H1 (cell line): ENCODE data around the gene DDI1. TPM values are rescaled to one million over a fixed set of nuclear protein-coding genes. Genes with fewer than 3 reads are reported as not detected.

Experiments used
- CTCF ChIA-PET: fragments of 300-600 bp; sonication (Branson Sonifier 250); formaldehyde crosslinking; loops from one replicate; lab custom pipeline; 2021; ENCODE audit not compliant: partially characterized antibody; lab: Charles Lee
- POLR2A ChIA-PET: fragments of 300-600 bp; sonication (Branson Sonifier 250); formaldehyde crosslinking; loops from one replicate; lab custom pipeline; 2021; ENCODE audit warnings: inconsistent platforms; ENCODE audit not compliant: partially characterized antibody; lab: Charles Lee
- DNase-seq, 2 experiments: peaks; one replicate each; pipeline versions ENCODE4 v3.0.0 to v3.0.0-alpha.2; 2010 to 2022; ENCODE audit warnings: low spot score in 2 of 2, low read depth in 1 of 2, mixed read lengths in 1 of 2
- FAIRE-seq: peaks from 2 replicates; lab custom pipeline; 2011; peaks lifted over from hg19 to GRCh38; lab: Jason Lieb, UNC
- H2AFZ ChIP-seq: 2 replicates; pipeline ENCODE4 v1.8.1; 2012; ENCODE audit warnings: low read length, inconsistent platforms
- H2AK5ac ChIP-seq: 2 replicates; pipeline ENCODE4 v1.6.1; 2013; ENCODE audit warnings: low read depth, low read length
- H2BK120ac ChIP-seq: replicated peaks from 2 replicates; pipeline ENCODE3; 2013; ENCODE audit warnings: low read depth, low read length, inconsistent platforms
- H2BK12ac ChIP-seq: 2 replicates; pipeline ENCODE4 v1.6.1; 2013; ENCODE audit warnings: low read depth, low read length
- H2BK15ac ChIP-seq: 2 replicates; pipeline ENCODE4 v1.6.1; 2013; ENCODE audit warnings: low read length
- H2BK20ac ChIP-seq: 2 replicates; pipeline ENCODE4 v1.6.1; 2013; ENCODE audit warnings: low read length
- H2BK5ac ChIP-seq: 2 replicates; pipeline ENCODE4 v1.6.1; 2013; ENCODE audit warnings: low read depth, low read length
- H3K14ac ChIP-seq: 2 replicates; pipeline ENCODE4 v1.6.1; 2013; ENCODE audit warnings: inconsistent platforms; ENCODE audit not compliant: insufficient read length
- H3K18ac ChIP-seq: 2 replicates; pipeline ENCODE4 v1.6.1; 2013; ENCODE audit warnings: low read length; ENCODE audit errors: extremely low read depth
- H3K23ac ChIP-seq: 2 replicates; pipeline ENCODE4 v1.6.1; 2013; ENCODE audit warnings: inconsistent platforms; ENCODE audit not compliant: insufficient read length
- H3K23me2 ChIP-seq: 2 replicates; pipeline ENCODE4 v1.6.1; 2013; ENCODE audit warnings: low read depth, low read length
- H3K27ac ChIP-seq: 2 replicates; pipeline ENCODE4 v1.6.1; 2011; ENCODE audit warnings: low read depth, low read length, inconsistent platforms
- H3K27me3 ChIP-seq, 4 experiments: replicated peaks in 1 of 4; 1 replicate in 1 of 4; 2 replicates in 3 of 4; pipeline versions ENCODE4 v1.6.1 to v1.8.1; 2011 to 2013; ENCODE audit warnings: low read length in 3 of 4, mild to moderate bottlenecking in 3 of 4, inconsistent platforms in 2 of 4, mixed read lengths in 2 of 4, moderate library complexity in 1 of 4; ENCODE audit not compliant: control insufficient read depth in 3 of 4, insufficient read depth in 3 of 4; ENCODE audit errors: extremely low read depth in 1 of 4
- H3K36me3 ChIP-seq, 4 experiments: 2 replicates each; pipeline versions ENCODE4 v1.6.1 to v1.8.1; 2011 to 2013; ENCODE audit warnings: mild to moderate bottlenecking in 4 of 4, low read length in 3 of 4, moderate library complexity in 2 of 4, control low read depth in 1 of 4, inconsistent platforms in 1 of 4; ENCODE audit not compliant: insufficient read depth in 4 of 4, control insufficient read depth in 2 of 4
- H3K4ac ChIP-seq: replicated peaks from 2 replicates; pipeline ENCODE3; 2013; ENCODE audit warnings: low read length, low read depth, mixed read lengths, inconsistent platforms; ENCODE audit not compliant: insufficient read length
- H3K4me1 ChIP-seq, 4 experiments: replicated peaks in 1 of 4; 1 replicate in 1 of 4; 2 replicates in 3 of 4; pipeline versions ENCODE4 v1.6.1 to v1.8.1; 2011 to 2013; ENCODE audit warnings: low read length in 3 of 4, inconsistent platforms in 2 of 4, mixed read lengths in 1 of 4; ENCODE audit not compliant: insufficient read depth in 4 of 4, control insufficient read depth in 3 of 4
- H3K4me2 ChIP-seq, 2 experiments: 2 replicates each; pipeline versions ENCODE4 v1.6.1 to v1.8.1; 2011 to 2013; ENCODE audit warnings: low read depth in 2 of 2, low read length in 2 of 2, control low read depth in 1 of 2, inconsistent platforms in 1 of 2, mild to moderate bottlenecking in 1 of 2; ENCODE audit not compliant: insufficient read depth in 1 of 2
- H3K4me3 ChIP-seq, 4 experiments: fragments of 200-600, 300-600 bp in 1 of 4; sonication (generic), shearing (Covaris generic), sonication (Bioruptor Twin) in 1 of 4; 2 replicates each; pipeline versions ENCODE4 v1.5.1 to v1.8.1; 2011 to 2016; ENCODE audit warnings: low read length in 4 of 4, low read depth in 3 of 4, control low read depth in 2 of 4, inconsistent platforms in 2 of 4, mild to moderate bottlenecking in 2 of 4, mixed read lengths in 1 of 4, moderate library complexity in 1 of 4; ENCODE audit not compliant: insufficient read depth in 2 of 4; ENCODE audit errors: extremely low read depth in 1 of 4
- H3K56ac ChIP-seq: replicated peaks from 2 replicates; pipeline ENCODE3; 2013; ENCODE audit warnings: low read depth, mild to moderate bottlenecking, mixed read lengths, low read length, inconsistent platforms; ENCODE audit not compliant: insufficient read length
- H3K79me1 ChIP-seq: 2 replicates; pipeline ENCODE4 v1.6.1; 2013; ENCODE audit warnings: low read depth, low read length, control low read depth
- H3K79me2 ChIP-seq, 2 experiments: 2 replicates each; pipeline versions ENCODE4 v1.6.1 to v1.8.1; 2012 to 2013; ENCODE audit warnings: low read length in 2 of 2, mild to moderate bottlenecking in 2 of 2, inconsistent platforms in 1 of 2; ENCODE audit not compliant: insufficient read depth in 2 of 2, control insufficient read depth in 1 of 2
- H3K9ac ChIP-seq, 4 experiments: replicated peaks in 1 of 4; 1 replicate in 1 of 4; 2 replicates in 3 of 4; pipeline versions ENCODE4 v1.6.1 to v1.8.1; 2011 to 2013; ENCODE audit warnings: low read depth in 3 of 4, low read length in 3 of 4, control low read depth in 2 of 4, mild to moderate bottlenecking in 2 of 4, moderate library complexity in 2 of 4, inconsistent platforms in 1 of 4; ENCODE audit errors: extremely low read depth in 1 of 4
- H3K9me3 ChIP-seq, 2 experiments: 2 replicates each; pipeline versions ENCODE4 v1.6.1 to v1.8.1; 2012 to 2013; ENCODE audit warnings: mild to moderate bottlenecking in 2 of 2, moderate library complexity in 2 of 2, control low read depth in 1 of 2, inconsistent platforms in 1 of 2, low read depth in 1 of 2, low read length in 1 of 2, mixed read lengths in 1 of 2; ENCODE audit not compliant: insufficient read depth in 2 of 2
- H4K20me1 ChIP-seq, 2 experiments: replicated peaks in 1 of 2; 2 replicates each; pipeline versions ENCODE3 to v1.8.1; 2011 to 2013; ENCODE audit warnings: inconsistent platforms in 2 of 2, low read length in 2 of 2, mild to moderate bottlenecking in 1 of 2; ENCODE audit not compliant: insufficient read depth in 2 of 2, control insufficient read depth in 1 of 2
- H4K5ac ChIP-seq: 2 replicates; pipeline ENCODE4 v1.6.1; 2013; ENCODE audit warnings: low read length, low read depth, mixed read lengths, inconsistent platforms; ENCODE audit not compliant: insufficient read length
- H4K8ac ChIP-seq: 2 replicates; pipeline ENCODE4 v1.8.0; 2013; ENCODE audit warnings: mild to moderate bottlenecking, moderate library complexity, low read length, inconsistent platforms; ENCODE audit not compliant: insufficient read depth; ENCODE audit errors: extremely low read depth
- H4K91ac ChIP-seq: replicated peaks from 2 replicates; pipeline ENCODE3; 2013; ENCODE audit warnings: low read length, mixed read lengths, inconsistent platforms; ENCODE audit not compliant: insufficient read length
- BACH1 ChIP-seq: IDR thresholded peaks from 2 replicates; pipeline ENCODE4 v1.6.1; 2012; ENCODE audit warnings: low read length, improper control_type of control experiment
- CREB1 ChIP-seq: IDR thresholded peaks from 2 replicates; pipeline ENCODE4 v1.6.1; 2012; ENCODE audit warnings: inconsistent platforms
- E2F6 ChIP-seq: IDR thresholded peaks from 2 replicates; pipeline ENCODE4 v1.6.1; 2012; ENCODE audit warnings: inconsistent platforms
- EZH2 ChIP-seq: fragments of 200-600 bp; sonication (generic); IDR thresholded peaks from 2 replicates; pipeline ENCODE4 v1.7.1; 2012; ENCODE audit warnings: low read depth, mild to moderate bottlenecking, moderate library complexity, low read length, inconsistent platforms; ENCODE audit not compliant: severe bottlenecking
- FOSL1 ChIP-seq: IDR thresholded peaks from 2 replicates; pipeline ENCODE4 v1.6.1; 2011; ENCODE audit warnings: mild to moderate bottlenecking, low read depth, low read length, moderate library complexity; ENCODE audit not compliant: insufficient read depth
- HDAC6 ChIP-seq: IDR thresholded peaks from one replicate; pipeline ENCODE4 v1.7.1; 2012; ENCODE audit warnings: low read depth, mild to moderate bottlenecking, inconsistent platforms, low read length, moderate library complexity
- RFX5 ChIP-seq: IDR thresholded peaks from 2 replicates; pipeline ENCODE4 v1.6.1; 2011; ENCODE audit warnings: low read depth, low read length, improper control_type of control experiment, borderline replicate concordance
- RXRA ChIP-seq: IDR thresholded peaks from 2 replicates; pipeline ENCODE4 v1.6.1; 2011; ENCODE audit warnings: low read depth, mild to moderate bottlenecking, low read length, moderate library complexity; ENCODE audit not compliant: insufficient read depth
- SP2 ChIP-seq: IDR thresholded peaks from 2 replicates; pipeline ENCODE4 v1.6.1; 2012; ENCODE audit warnings: mild to moderate bottlenecking, low read length, inconsistent platforms
- SUZ12 ChIP-seq: fragments of 200-600 bp; sonication (generic); IDR thresholded peaks from 2 replicates; pipeline ENCODE4 v1.6.1; 2012; ENCODE audit warnings: mild to moderate bottlenecking, inconsistent platforms, low read length, moderate library complexity, mixed read lengths
- TBP ChIP-seq: IDR thresholded peaks from 2 replicates; pipeline ENCODE4 v1.6.1; 2011; ENCODE audit warnings: low read depth, low read length, improper control_type of control experiment
- USF2 ChIP-seq: IDR thresholded peaks from 2 replicates; pipeline ENCODE4 v1.6.1; 2011; ENCODE audit warnings: low read length, improper control_type of control experiment
- ZNF274 ChIP-seq: IDR thresholded peaks from 2 replicates; pipeline ENCODE4 v1.7.0; 2012; ENCODE audit warnings: low read length, borderline replicate concordance; ENCODE audit errors: extremely low read depth
- WGBS, 2 experiments: shearing (Covaris generic) in 1 of 2; methylation state at CpG; one replicate each; pipeline versions ENCODE4 v1.1.6 to v1.1.7; 2013 to 2015; ENCODE audit warnings: low lambda C conversion rate in 2 of 2, mixed read lengths in 2 of 2, inconsistent platforms in 1 of 2, low coverage in 1 of 2, missing lambda C conversion rate in 1 of 2; ENCODE audit not compliant: insufficient replicate concordance in 2 of 2, insufficient coverage in 1 of 2, insufficient read length in 1 of 2; ENCODE audit errors: extremely low coverage in 1 of 2, missing lambda C conversion rate in 1 of 2; 5-methylcytosine and 5-hydroxymethylcytosine counted together
- polyA plus RNA-seq, 7 experiments: library from polyadenylated mRNA; depleted of rRNA in 3 of 7; stranded (reverse) in 5 of 7; unstranded in 2 of 7; fragments of >200 nt in 5 of 7; fragments of 200-250 nt in 2 of 7; gene quantifications; 1 replicate in 5 of 7; 2 replicates in 1 of 7; 4 replicates in 1 of 7; pipeline versions ENCODE4 v1.2.1 to v1.2.3, GENCODE V29; 2011 to 2013; ENCODE audit warnings: missing spikeins in 2 of 7, mixed read lengths in 2 of 7
- total RNA-seq: library from RNA; stranded (reverse); fragmentation: NEBNext Ultra II Directional; extraction: Animal tissue kit (Norgen Biotek cat#: 25700); gene quantifications from 2 replicates; pipeline ENCODE4 v1.2.1, GENCODE V29; 2021

The DDI1 gene
- total and polyA plus RNA-seq, 2 of the 8 experiments (the other 6 are each of a cell fraction or from before 2014, with no cell fraction given), result not detected

GRCh38 chr11:104060820-104061219 lies 24.4 kb downstream of the DDI1 start:
- Histone ChIP-seq H3K79me2 (no peaks in the 10 kb centered on the region), H3K79me1 (no peaks in the 10 kb centered on the region), H3K23me2 (no peaks in the 10 kb centered on the region), H2BK120ac (no peak overlapping the region), H3K4me1 (0 out of 7 replicates have a peak, but pooled peaks cover 0 to 1% (median 0%) of the 10 kb centered on the region in 4 experiments), H3K9ac (no peak overlapping the region), H2BK12ac (no peak overlapping the region), H3K4ac (no peak overlapping the region), H3K9me3 (no peaks in the 10 kb centered on the region), H3K18ac (no peak overlapping the region), H3K4me2 (no peak overlapping the region), H4K5ac (no peak overlapping the region), H3K36me3 (no peaks in the 10 kb centered on the region), H2AFZ (no peak overlapping the region), H3K14ac (no peak overlapping the region), H3K4me3 (no peak overlapping the region), H3K56ac (no peak overlapping the region), H2BK15ac (no peak overlapping the region), H3K27me3 (no peaks in the 10 kb centered on the region), H3K23ac (no peak overlapping the region), H2AK5ac (no peak overlapping the region), H2BK20ac (no peak overlapping the region), H4K8ac (no peak overlapping the region), H2BK5ac (no peak overlapping the region), H3K27ac (no peak overlapping the region), H4K20me1 (no peaks in the 10 kb centered on the region), H4K91ac (no peak overlapping the region)
- 86% methylated on average over 1 of the region's 1 CpG; no CpG with 5 or more reads in 1 of the 2 experiments for WGBS, 2 experiments
- POLR2A ChIA-PET, result interaction anchor here (0.6 to 1.0 kb wide), 3 partner anchors 13 to 74 kb away, joined by 3 read pairs; no protein-coding TSS in a partner anchor
- no peak for DNase-seq
- CTCF ChIA-PET, result no interaction called here
- no peak for FAIRE-seq
- no peak for TF ChIP-seq E2F6
- TF ChIP-seq HDAC6, result no peak
- no peak for TF ChIP-seq CREB1
- no peak for TF ChIP-seq FOSL1
- TF ChIP-seq EZH2, result no peak
- TF ChIP-seq ZNF274, result no peak
- TF ChIP-seq TBP, result no peak
- TF ChIP-seq SP2, result no peak
- no peak for TF ChIP-seq USF2
- no peak for TF ChIP-seq BACH1
- no peak for TF ChIP-seq RXRA
- TF ChIP-seq SUZ12, result no peak
- TF ChIP-seq RFX5, result no peak
